ENCODE measurements around the gene STK17A. TPM values are rescaled to one million over a fixed set of nuclear protein-coding genes. Genes with fewer than 3 reads are reported as not detected.
A peak's percentile ranks its signal among the peaks of the same experiment; 100 is the strongest.

The STK17A gene
- total RNA-seq, 1 donor from 2014 or later = 21.7 TPM

- no peak overlapping the region for H3K4me3 Mint-ChIP-seq (ENCODE audit: low read depth)
- H3K27ac Mint-ChIP-seq = no peak overlapping the region
- DNase-seq (ENCODE audit: low spot score) = no peak
- no peaks in the 10 kb centered on the region for H3K27me3 Mint-ChIP-seq (ENCODE audit: low read depth)
- peaks cover 58% of the 10 kb centered on the region for H3K4me1 Mint-ChIP-seq (ENCODE audit: low read depth)
- no peaks in the 10 kb centered on the region for H3K9me3 Mint-ChIP-seq
- peaks cover 90% of the 10 kb centered on the region for H3K36me3 Mint-ChIP-seq (ENCODE audit: low read depth)
- intact Hi-C loops (cut with micrococcal nuclease) = no loop called here
Measured at GRCh38 chr7:43630482-43630881, 47.6 kb downstream of the STK17A start.

- Mint-ChIP-seq H3K27ac (peak overlapping the region; percentile 72), H3K36me3 (ENCODE audit: low read depth) (peaks cover 89% of the 10 kb centered on the region), H3K4me1 (ENCODE audit: low read depth) (peaks cover 50% of the 10 kb centered on the region), H3K27me3 (ENCODE audit: low read depth) (no peaks in the 10 kb centered on the region), H3K9me3 (no peaks in the 10 kb centered on the region), H3K4me3 (ENCODE audit: low read depth) (no peak overlapping the region)
- intact Hi-C loops (cut with micrococcal nuclease) = no loop called here
- DNase-seq (ENCODE audit: low spot score) = no peak
Measured at GRCh38 chr7:43631559-43631958, 48.7 kb downstream of the STK17A start.

GRCh38 chr7:43632746-43633145 is 49.8 kb downstream of the STK17A start:
- H3K27ac Mint-ChIP-seq = no peak overlapping the region
- no peak for DNase-seq (ENCODE audit: low spot score)
- H3K4me3 Mint-ChIP-seq (ENCODE audit: low read depth) = no peak overlapping the region
- H3K27me3 Mint-ChIP-seq (ENCODE audit: low read depth) = no peaks in the 10 kb centered on the region
- intact Hi-C loops (cut with micrococcal nuclease) = no loop called here
- no peaks in the 10 kb centered on the region for H3K9me3 Mint-ChIP-seq
- H3K36me3 Mint-ChIP-seq (ENCODE audit: low read depth) = peaks cover 90% of the 10 kb centered on the region
- H3K4me1 Mint-ChIP-seq (ENCODE audit: low read depth) = peaks cover 53% of the 10 kb centered on the region

DNA sequence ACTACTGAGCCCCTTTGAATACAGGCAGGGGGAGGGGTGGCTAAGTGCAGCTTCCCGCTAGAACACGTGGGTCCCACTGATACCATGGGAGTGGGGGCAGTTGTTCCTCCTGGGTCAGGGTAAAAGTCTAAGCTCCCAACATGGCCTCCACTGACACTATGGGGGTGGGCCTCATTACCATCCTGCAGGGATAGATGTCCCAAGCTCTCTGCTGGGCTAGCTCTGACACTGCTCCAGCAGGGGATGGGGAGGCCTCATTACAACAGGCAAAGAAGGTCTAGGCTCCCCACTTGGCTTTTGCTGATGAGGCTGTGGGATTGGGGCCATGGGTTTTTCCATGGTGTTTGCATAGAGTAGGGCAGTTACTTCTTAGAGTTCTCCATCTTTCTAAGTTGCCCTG is 51.5 kb downstream of the STK17A start:
- Mint-ChIP-seq H3K27ac (no peak overlapping the region), H3K4me3 (ENCODE audit: low read depth) (no peak overlapping the region), H3K36me3 (ENCODE audit: low read depth) (peaks cover 87% of the 10 kb centered on the region), H3K4me1 (ENCODE audit: low read depth) (peaks cover 49% of the 10 kb centered on the region), H3K9me3 (no peaks in the 10 kb centered on the region), H3K27me3 (ENCODE audit: low read depth) (no peaks in the 10 kb centered on the region)
- DNase-seq (ENCODE audit: low spot score) = no peak
- intact Hi-C loops (cut with micrococcal nuclease) = no loop called here

- H3K4me3 Mint-ChIP-seq (ENCODE audit: low read depth) = no peak overlapping the region
- H3K9me3 Mint-ChIP-seq = no peaks in the 10 kb centered on the region
- no peaks in the 10 kb centered on the region for H3K27me3 Mint-ChIP-seq (ENCODE audit: low read depth)
- H3K36me3 Mint-ChIP-seq (ENCODE audit: low read depth) = peaks cover 90% of the 10 kb centered on the region
- no peak overlapping the region for H3K27ac Mint-ChIP-seq
- DNase-seq (ENCODE audit: low spot score) = no peak
- H3K4me1 Mint-ChIP-seq (ENCODE audit: low read depth) = peaks cover 44% of the 10 kb centered on the region
- intact Hi-C loops (cut with micrococcal nuclease) = no loop called here
Measured at GRCh38 chr7:43636093-43636492, 53.2 kb downstream of the STK17A start.

DNA sequence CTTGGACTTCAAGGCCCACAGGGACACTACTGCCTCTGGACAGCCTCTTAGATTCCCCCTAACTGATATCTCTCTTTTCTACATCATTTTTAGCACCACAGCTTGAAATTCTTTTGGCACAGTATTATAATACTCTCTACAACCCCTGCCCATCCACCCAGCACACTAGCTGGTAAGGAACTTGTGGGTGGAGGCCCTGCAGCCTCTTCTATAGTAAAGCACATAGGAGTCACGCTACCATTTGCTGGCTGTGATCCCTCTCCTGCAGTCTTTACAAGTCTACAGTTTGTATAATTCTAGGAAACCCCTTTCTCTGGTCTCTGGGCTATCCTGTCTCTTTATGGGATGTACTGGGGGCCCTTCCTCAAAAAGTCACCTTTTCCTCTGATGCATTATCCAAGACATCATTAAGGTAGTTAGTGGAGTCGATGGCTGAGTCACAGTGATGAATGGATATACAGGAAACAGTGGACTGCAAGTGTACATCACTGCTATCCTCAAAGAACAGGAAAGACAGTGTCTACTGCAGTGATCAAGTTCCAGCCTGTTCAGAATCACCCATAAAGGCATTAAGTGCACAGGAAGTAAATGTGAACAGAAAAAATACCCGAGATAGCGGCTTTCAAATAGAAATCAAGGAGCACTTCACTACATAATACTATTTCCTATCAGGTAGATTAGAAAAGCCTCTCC is 54.4 kb downstream of the STK17A start:
- no peaks in the 10 kb centered on the region for H3K27me3 Mint-ChIP-seq (ENCODE audit: low read depth)
- peak overlapping the region; percentile 38 for H3K27ac Mint-ChIP-seq
- H3K4me3 Mint-ChIP-seq (ENCODE audit: low read depth) = no peak overlapping the region
- H3K36me3 Mint-ChIP-seq (ENCODE audit: low read depth) = peaks cover 81% of the 10 kb centered on the region
- H3K4me1 Mint-ChIP-seq (ENCODE audit: low read depth) = peaks cover 34% of the 10 kb centered on the region
- H3K9me3 Mint-ChIP-seq = no peaks in the 10 kb centered on the region
- no peak for DNase-seq (ENCODE audit: low spot score)
- intact Hi-C loops (cut with micrococcal nuclease) = no loop called here

- Mint-ChIP-seq H3K27me3 (ENCODE audit: low read depth) (no peaks in the 10 kb centered on the region), H3K4me3 (ENCODE audit: low read depth) (no peak overlapping the region), H3K9me3 (no peaks in the 10 kb centered on the region), H3K27ac (no peak overlapping the region), H3K4me1 (ENCODE audit: low read depth) (peaks cover 34% of the 10 kb centered on the region), H3K36me3 (ENCODE audit: low read depth) (peaks cover 79% of the 10 kb centered on the region)
- no peak for DNase-seq (ENCODE audit: low spot score)
- intact Hi-C loops (cut with micrococcal nuclease) = no loop called here
Measured at GRCh38 chr7:43639858-43640491, 57.1 kb downstream of the STK17A start.

GRCh38 chr7:43640679-43641078 is 57.8 kb downstream of the STK17A start:
- Mint-ChIP-seq H3K9me3 (no peaks in the 10 kb centered on the region), H3K27ac (no peak overlapping the region), H3K36me3 (ENCODE audit: low read depth) (peaks cover 80% of the 10 kb centered on the region), H3K4me3 (ENCODE audit: low read depth) (no peak overlapping the region), H3K27me3 (ENCODE audit: low read depth) (no peaks in the 10 kb centered on the region), H3K4me1 (ENCODE audit: low read depth) (peaks cover 38% of the 10 kb centered on the region)
- no peak for DNase-seq (ENCODE audit: low spot score)
- intact Hi-C loops (cut with micrococcal nuclease) = no loop called here

DNA sequence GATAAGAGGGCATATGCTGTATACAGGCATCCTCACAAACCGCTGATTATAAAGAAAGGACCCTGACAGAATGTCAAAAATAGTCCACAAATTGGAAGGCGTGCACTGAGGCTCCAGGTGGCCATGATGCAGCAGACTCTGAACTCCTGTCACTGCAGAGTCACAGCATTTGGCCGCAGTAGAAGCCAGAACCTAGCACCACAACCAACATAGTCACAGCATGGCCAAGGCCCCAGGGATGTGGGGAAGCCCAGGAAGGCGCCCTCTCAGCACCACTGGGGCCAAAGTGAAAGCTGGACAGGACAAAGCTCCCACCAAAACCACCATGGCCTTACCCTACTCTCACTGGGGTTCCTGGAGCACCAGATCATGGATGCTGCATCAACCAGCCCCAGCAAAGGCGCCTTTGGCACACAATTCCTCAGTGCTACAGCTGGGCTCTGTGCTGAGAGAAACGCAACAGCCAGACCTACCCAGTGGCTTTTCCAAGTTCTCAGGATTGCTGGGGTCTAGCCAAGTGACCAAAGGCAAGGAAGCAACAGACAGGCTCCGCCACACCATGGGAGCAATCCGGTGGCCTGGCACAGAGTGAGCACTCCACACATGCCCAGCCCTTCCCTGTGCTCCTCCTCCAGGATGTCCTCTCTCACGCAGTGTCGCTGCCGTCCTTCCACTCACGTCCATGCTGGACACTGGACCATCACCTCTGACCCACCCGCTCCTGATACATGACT is 60.2 kb downstream of the STK17A start:
- intact Hi-C loops (cut with micrococcal nuclease) = no loop called here
- no peaks in the 10 kb centered on the region for H3K27me3 Mint-ChIP-seq (ENCODE audit: low read depth)
- no peak for DNase-seq (ENCODE audit: low spot score)
- peaks cover 76% of the 10 kb centered on the region for H3K36me3 Mint-ChIP-seq (ENCODE audit: low read depth)
- H3K4me3 Mint-ChIP-seq (ENCODE audit: low read depth) = no peak overlapping the region
- H3K27ac Mint-ChIP-seq = no peak overlapping the region
- peaks cover 48% of the 10 kb centered on the region for H3K4me1 Mint-ChIP-seq (ENCODE audit: low read depth)
- no peaks in the 10 kb centered on the region for H3K9me3 Mint-ChIP-seq

DNA sequence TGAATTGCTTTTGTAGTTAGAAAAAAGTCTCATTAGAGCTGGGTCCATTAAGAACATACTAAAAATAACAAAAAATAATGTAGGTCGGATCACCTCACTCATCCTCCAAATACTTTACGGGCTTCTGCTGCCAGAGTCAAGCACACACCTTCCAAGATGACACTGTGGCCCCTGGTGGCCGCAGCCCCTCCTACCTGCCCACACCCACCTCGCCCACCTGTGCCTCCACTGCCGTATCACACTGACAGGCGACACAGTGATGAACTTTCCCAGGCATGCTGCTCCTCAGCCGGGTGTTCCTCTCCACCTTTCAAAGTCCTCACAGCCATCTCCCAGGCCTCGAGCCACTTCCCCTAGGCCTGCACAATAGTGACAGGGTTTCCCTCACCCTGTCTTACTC is 60.9 kb downstream of the STK17A start:
- H3K4me1 Mint-ChIP-seq (ENCODE audit: low read depth) = peaks cover 54% of the 10 kb centered on the region
- intact Hi-C loops (cut with micrococcal nuclease) = no loop called here

DNA sequence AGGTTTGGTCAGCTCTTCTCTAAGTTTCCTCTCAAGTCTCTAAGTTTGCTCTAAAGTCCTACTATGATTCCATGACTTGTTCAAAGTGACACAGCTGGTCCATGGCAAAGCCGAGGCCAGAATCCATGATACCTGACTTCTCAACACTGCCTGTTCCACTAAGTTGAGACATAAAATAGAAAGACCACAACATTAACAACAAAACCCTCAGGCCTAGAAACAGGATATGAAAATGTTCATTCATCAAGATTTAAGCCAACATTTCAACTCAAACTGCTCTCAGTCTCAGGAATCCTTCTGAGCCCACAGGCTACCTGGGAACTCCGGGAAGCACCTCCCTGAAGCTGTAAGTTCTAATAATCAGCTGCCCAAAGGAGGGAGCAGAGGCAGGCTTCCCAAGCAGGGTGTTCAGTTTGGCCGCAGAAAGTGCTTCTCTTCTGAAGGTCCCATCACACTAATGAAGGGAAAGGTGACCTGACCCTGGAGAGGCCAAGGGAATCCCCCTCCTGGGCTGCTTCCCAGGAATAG is 62.9 kb downstream of the STK17A start:
- no peak for DNase-seq (ENCODE audit: low spot score)
- Mint-ChIP-seq H3K9me3 (no peaks in the 10 kb centered on the region), H3K27me3 (ENCODE audit: low read depth) (no peaks in the 10 kb centered on the region), H3K4me1 (ENCODE audit: low read depth) (peaks cover 69% of the 10 kb centered on the region), H3K36me3 (ENCODE audit: low read depth) (peaks cover 53% of the 10 kb centered on the region), H3K27ac (peak overlapping the region; percentile 23), H3K4me3 (ENCODE audit: low read depth) (no peak overlapping the region)
- intact Hi-C loops (cut with micrococcal nuclease) = loop anchor here (5.0 kb wide), 1 partner anchor 1763 kb away; no protein-coding TSS in a partner anchor

More for the DNA sequence above, 60.9 kb downstream of the STK17A start:
- H3K27me3 Mint-ChIP-seq (ENCODE audit: low read depth) = no peaks in the 10 kb centered on the region
- no peak overlapping the region for H3K27ac Mint-ChIP-seq
- no peaks in the 10 kb centered on the region for H3K9me3 Mint-ChIP-seq
- H3K36me3 Mint-ChIP-seq (ENCODE audit: low read depth) = peaks cover 71% of the 10 kb centered on the region
- no peak overlapping the region for H3K4me3 Mint-ChIP-seq (ENCODE audit: low read depth)
- no peak for DNase-seq (ENCODE audit: low spot score)

DNA sequence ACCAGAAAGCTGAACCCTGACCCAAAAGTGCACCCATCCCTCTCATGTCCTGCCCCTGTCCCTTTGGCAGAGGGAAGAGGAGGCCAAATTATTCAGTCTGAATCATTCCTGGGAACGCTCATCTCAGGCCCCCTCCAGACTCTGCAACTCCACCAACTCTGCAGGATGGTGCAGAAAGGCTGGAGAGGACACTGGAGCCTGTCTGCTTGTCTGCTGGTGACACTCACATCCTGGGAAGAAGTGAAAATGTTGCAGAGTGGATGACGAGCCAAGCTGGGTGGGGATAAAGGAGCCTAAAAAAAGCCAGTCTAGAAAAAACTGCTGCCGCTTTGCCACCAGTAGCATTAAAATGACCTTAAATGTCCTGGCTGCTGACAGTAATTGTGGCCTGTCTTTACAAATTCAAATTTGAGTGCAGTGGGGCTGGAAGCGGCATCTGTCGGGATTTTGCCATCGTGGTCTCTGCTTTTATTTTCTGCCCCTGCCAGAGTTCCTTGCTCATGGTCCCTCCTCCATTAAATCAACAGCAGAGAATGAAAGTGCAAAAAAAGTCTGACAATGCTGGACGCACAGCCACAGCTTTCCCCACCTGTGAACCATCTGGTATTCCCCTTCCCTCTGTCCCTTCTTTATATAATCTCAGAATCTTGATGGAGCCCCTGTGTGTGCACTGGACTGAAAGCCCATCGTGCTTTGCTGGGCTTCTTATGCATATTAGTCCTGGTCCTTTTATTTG is 63.9 kb downstream of the STK17A start:
- H3K9me3 Mint-ChIP-seq = no peaks in the 10 kb centered on the region
- peaks cover 52% of the 10 kb centered on the region for H3K36me3 Mint-ChIP-seq (ENCODE audit: low read depth)
- DNase-seq (ENCODE audit: low spot score) = no peak
- H3K4me3 Mint-ChIP-seq (ENCODE audit: low read depth) = no peak overlapping the region
- H3K27me3 Mint-ChIP-seq (ENCODE audit: low read depth) = no peaks in the 10 kb centered on the region
- intact Hi-C loops (cut with micrococcal nuclease) = loop anchor here (5.0 kb wide), 1 partner anchor 1764 kb away; no protein-coding TSS in a partner anchor
- H3K27ac Mint-ChIP-seq = peak overlapping the region; percentile 98
- peaks cover 79% of the 10 kb centered on the region for H3K4me1 Mint-ChIP-seq (ENCODE audit: low read depth)
